Esophagus muscularis mucosa (tissue), 4 donors: ENCODE data around the gene KANSL1.

ENCODE experiments used
- EP300 ChIP-seq: sonication (generic); formaldehyde crosslinking; IDR thresholded peaks from one replicate; pipeline ENCODE4 v1.6.1; 2017; ENCODE audit warnings: antibody characterized with exemption
- POLR2AphosphoS5 ChIP-seq, 2 donors: sonication (generic); formaldehyde crosslinking; IDR thresholded peaks; one replicate each; pipeline ENCODE4 v1.6.1; 2017; ENCODE audit warnings: antibody characterized with exemption in 2 of 2
- TF ChIP-seq, protein P1 (sequence below), 3 experiments: fragments of 200-600 bp in 2 of 3; fragments of 450-650 bp in 1 of 3; sonication (generic) in 2 of 3; IDR thresholded peaks; one replicate each; pipeline ENCODE4 v1.5.1; 2017 to 2019; ENCODE audit warnings: antibody characterized with exemption in 3 of 3, mild to moderate bottlenecking in 2 of 3, moderate library complexity in 1 of 3

DNA sequence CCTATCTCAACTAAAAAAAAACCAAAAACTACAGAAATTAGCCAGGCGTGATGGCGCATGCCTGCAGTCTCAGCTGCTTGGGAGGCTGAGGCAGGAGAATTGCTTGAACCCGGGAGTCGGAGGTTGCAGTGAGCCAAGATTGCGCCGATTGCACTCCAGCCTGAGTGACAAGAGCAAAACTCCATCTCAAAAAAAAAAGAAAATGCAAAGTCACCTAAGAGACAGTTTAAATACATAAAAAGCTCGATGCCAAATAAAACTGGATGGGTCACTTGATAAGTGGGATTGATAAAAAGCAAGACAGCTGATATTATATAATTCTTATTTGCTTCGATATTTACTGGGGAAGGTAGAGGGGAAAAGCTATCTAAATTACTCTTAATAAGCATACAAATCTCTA, 15.8 kb upstream of the KANSL1 start:
- TF ChIP-seq, protein P1, sequence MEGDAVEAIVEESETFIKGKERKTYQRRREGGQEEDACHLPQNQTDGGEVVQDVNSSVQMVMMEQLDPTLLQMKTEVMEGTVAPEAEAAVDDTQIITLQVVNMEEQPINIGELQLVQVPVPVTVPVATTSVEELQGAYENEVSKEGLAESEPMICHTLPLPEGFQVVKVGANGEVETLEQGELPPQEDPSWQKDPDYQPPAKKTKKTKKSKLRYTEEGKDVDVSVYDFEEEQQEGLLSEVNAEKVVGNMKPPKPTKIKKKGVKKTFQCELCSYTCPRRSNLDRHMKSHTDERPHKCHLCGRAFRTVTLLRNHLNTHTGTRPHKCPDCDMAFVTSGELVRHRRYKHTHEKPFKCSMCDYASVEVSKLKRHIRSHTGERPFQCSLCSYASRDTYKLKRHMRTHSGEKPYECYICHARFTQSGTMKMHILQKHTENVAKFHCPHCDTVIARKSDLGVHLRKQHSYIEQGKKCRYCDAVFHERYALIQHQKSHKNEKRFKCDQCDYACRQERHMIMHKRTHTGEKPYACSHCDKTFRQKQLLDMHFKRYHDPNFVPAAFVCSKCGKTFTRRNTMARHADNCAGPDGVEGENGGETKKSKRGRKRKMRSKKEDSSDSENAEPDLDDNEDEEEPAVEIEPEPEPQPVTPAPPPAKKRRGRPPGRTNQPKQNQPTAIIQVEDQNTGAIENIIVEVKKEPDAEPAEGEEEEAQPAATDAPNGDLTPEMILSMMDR (IDR thresholded peaks at IDR 0.05) = no peak
- TF ChIP-seq EP300 (no peak), POLR2AphosphoS5 (IDR thresholded peaks at IDR 0.05) (no peak)
